Common myeloid progenitor, CD34-positive (primary cell): ENCODE measurements around the gene BSND.
A peak's percentile ranks its signal among the peaks of the same experiment; 100 is the strongest.

ENCODE experiments used
- CTCF ChIA-PET: fragments of 350-600 bp; sonication (Branson Sonifier 250); formaldehyde crosslinking; loops from one replicate; lab custom pipeline; 2021; ENCODE audit warnings: antibody characterized with exemption; lab: Charles Lee
- POLR2A ChIA-PET: fragments of 350-600 bp; sonication (Branson Sonifier 250); formaldehyde crosslinking; loops from one replicate; lab custom pipeline; 2021; ENCODE audit warnings: antibody characterized with exemption; lab: Charles Lee
- DNase-seq, 3 donors: peaks; one replicate each; pipeline versions ENCODE4 v3.0.0 to v3.0.0-alpha.2; 2013
- H3K27ac ChIP-seq, 2 experiments: 1 replicate in 1 of 2; 2 replicates in 1 of 2; pipeline ENCODE4 v1.7.0; 2013; ENCODE audit warnings: inconsistent platforms in 2 of 2, low read length in 2 of 2, mild to moderate bottlenecking in 2 of 2, low read depth in 1 of 2, moderate library complexity in 1 of 2; ENCODE audit not compliant: severe bottlenecking in 2 of 2, insufficient read depth in 1 of 2, poor library complexity in 1 of 2
- H3K27me3 ChIP-seq, 5 experiments: replicated peaks in 2 of 5; 1 replicate in 3 of 5; 2 replicates in 2 of 5; pipeline versions ENCODE4 v1.6.1 to v1.7.0; 2013; ENCODE audit warnings: low read length in 4 of 5, mild to moderate bottlenecking in 2 of 5, moderate library complexity in 2 of 5, inconsistent platforms in 1 of 5; ENCODE audit not compliant: insufficient read depth in 5 of 5, control insufficient read depth in 4 of 5
- H3K36me3 ChIP-seq, 4 experiments: 1 replicate in 2 of 4; 2 replicates in 2 of 4; pipeline versions ENCODE4 v1.6.1 to v1.7.0; 2013; ENCODE audit warnings: low read length in 3 of 4, control low read depth in 1 of 4, mild to moderate bottlenecking in 1 of 4; ENCODE audit not compliant: control insufficient read depth in 4 of 4, insufficient read depth in 4 of 4
- H3K4me1 ChIP-seq, 4 experiments: 1 replicate in 3 of 4; 2 replicates in 1 of 4; pipeline versions ENCODE4 v1.6.1 to v1.7.1; 2013; ENCODE audit warnings: low read length in 3 of 4, mild to moderate bottlenecking in 3 of 4, control low read depth in 1 of 4, inconsistent platforms in 1 of 4, moderate library complexity in 1 of 4; ENCODE audit not compliant: control insufficient read depth in 4 of 4, insufficient read depth in 4 of 4; ENCODE audit errors: control extremely low read depth in 1 of 4
- H3K4me3 ChIP-seq, 7 experiments: 1 replicate in 4 of 7; 2 replicates in 3 of 7; pipeline versions ENCODE4 v1.5.1 to v1.7.0; 2013; ENCODE audit warnings: mild to moderate bottlenecking in 7 of 7, low read length in 6 of 7, moderate library complexity in 6 of 7, inconsistent platforms in 2 of 7, low read depth in 2 of 7, control low read depth in 1 of 7; ENCODE audit not compliant: insufficient read depth in 4 of 7, control insufficient read depth in 1 of 7; ENCODE audit errors: extremely low read depth in 1 of 7
- H3K9me3 ChIP-seq, 5 experiments: 1 replicate in 4 of 5; 2 replicates in 1 of 5; pipeline versions ENCODE4 v1.6.1 to v1.7.1; 2013; ENCODE audit warnings: low read length in 4 of 5, mild to moderate bottlenecking in 2 of 5, inconsistent platforms in 1 of 5, low read depth in 1 of 5, moderate library complexity in 1 of 5; ENCODE audit not compliant: control insufficient read depth in 4 of 5, insufficient read depth in 2 of 5; ENCODE audit errors: control extremely low read depth in 1 of 5
- WGBS: methylation state at CpG from one replicate; pipeline ENCODE4 v1.1.5; 2013; ENCODE audit not compliant: insufficient coverage; 5-methylcytosine and 5-hydroxymethylcytosine counted together

Gene BSND

DNA sequence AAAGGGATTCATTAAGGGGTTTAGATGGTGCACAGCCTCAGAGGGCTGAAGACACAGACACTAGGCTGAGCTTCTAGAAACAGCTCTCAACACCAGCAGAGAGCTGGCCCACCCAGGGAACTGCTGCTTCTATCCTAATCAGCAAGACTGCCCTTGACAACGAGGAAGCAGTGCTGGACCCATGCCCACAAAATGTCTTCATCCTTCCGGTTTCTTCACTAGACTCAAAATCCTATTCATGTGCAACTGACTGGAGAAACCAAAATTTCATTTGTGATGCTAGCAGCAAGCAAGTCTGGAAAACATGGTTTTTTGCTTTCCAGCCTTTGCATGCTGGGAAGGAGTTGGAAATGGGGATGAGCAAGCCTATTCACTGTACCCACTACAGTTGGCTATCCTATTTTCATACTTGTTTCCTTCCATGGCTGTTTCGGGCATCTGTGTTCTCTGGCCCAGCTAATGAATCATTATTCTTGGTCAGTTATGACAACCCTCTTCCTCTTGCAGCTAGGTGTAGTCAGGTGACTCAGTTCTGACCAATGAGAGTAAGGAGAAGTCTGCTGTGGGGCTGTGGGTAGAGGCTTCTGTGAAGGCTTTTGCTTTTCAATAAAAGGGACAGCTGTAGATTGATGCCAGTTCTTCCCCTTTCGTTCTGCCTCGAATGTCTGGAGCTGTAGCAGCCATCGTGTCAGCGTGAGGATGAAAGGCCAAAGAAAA is 33.0 kb upstream of the BSND start:
- CTCF ChIA-PET: interaction anchor here (1.2 to 4.0 kb wide), 5 partner anchors 13 to 32 kb away, joined by 3 to 21 read pairs (median 5); no protein-coding TSS in a partner anchor
- DNase-seq: peak; percentile 54 to 86 (median 85)
- Histone ChIP-seq H3K36me3 (no peaks in the 10 kb centered on the region), H3K9me3 (no peaks in the 10 kb centered on the region), H3K4me3 (peak overlapping the region in 1 of 7 experiments; percentile 48), H3K27ac (no peak overlapping the region), H3K27me3 (no peaks in the 10 kb centered on the region), H3K4me1 (peaks cover 3 to 18% (median 12%) of the 10 kb centered on the region in 4 experiments)
- 22% methylated on average over 7 of the region's 7 CpGs for WGBS
- POLR2A ChIA-PET: no interaction called here

DNA sequence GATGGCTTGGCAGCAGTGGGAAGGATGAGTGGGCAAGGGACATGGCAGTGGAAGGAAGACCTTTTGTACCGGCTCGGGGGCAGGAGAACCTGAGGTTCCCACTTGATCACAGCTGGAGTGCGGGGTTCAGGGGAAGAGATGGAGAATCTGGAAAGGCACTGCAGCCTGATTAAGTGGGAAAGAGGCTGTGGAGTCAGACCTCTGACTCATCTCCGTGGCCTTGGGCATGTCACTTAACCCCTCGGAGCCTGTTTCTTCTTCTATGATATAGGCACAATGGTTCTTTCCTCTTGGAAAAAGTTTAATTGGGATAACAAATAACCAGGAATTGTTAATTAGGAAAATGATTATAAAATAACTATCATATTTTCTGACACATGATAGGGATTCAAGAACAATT is 31.4 kb upstream of the BSND start:
- Histone ChIP-seq H3K4me3 (no peak overlapping the region), H3K4me1 (peaks cover 3 to 18% (median 12%) of the 10 kb centered on the region in 4 experiments), H3K36me3 (no peaks in the 10 kb centered on the region), H3K27ac (no peak overlapping the region), H3K9me3 (no peaks in the 10 kb centered on the region), H3K27me3 (peaks cover 0 to 2% (median 0%) of the 10 kb centered on the region in 5 experiments)
- ChIA-PET CTCF (no interaction called here), POLR2A (no interaction called here)
- 90% methylated on average over 4 of the region's 5 CpGs for WGBS
- no peak for DNase-seq

DNA sequence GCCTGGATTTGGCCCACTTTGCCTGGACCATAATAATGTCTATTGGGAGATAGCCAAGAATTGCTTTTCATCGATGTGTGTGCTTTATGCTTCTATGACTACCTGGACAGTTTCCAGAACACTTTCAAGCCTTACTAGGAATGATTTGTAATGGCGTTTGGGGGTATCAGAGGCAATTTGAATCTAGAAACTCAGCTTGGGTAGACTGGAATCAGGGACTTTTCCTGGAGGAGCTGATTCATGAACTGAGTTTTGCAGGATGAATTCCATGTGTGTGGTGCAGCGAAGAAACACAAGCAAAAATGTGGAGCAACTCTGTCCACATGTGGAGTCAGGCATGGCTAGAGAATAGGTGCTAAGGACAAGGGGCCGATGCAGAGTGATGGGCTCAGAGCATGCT is 30.2 kb upstream of the BSND start:
- H3K4me1 ChIP-seq: peaks cover 3 to 18% (median 12%) of the 10 kb centered on the region in 4 experiments

DNA sequence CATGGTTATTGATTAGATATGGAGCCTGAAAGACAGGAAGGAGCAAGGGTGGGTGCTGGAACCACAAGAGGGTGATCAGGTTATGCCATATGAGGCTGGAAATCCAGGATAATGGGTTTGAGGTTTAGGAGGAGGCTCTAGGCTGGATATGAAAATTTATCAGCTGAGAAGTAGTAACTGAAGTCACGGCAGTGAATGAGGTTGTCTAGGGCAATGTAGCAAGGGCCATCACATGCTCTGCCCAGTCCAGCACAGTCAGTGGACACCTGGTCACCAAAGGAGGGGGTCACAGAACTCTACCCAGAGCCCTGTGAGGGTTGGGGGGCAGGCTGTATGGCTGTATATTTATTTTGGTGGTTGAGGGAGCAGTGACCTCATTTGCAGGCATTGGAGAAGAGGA is 28.9 kb upstream of the BSND start:
- H3K4me3 ChIP-seq: no peak overlapping the region
- H3K4me1 ChIP-seq: peaks cover 3 to 18% (median 12%) of the 10 kb centered on the region in 4 experiments
- H3K27me3 ChIP-seq: peaks cover 0 to 19% (median 3%) of the 10 kb centered on the region in 5 experiments
- no peak for DNase-seq
- ChIA-PET CTCF (interaction anchor here (1.2 to 1.3 kb wide), 2 partner anchors 19 to 26 kb away, joined by 3 to 5 read pairs; no protein-coding TSS in a partner anchor), POLR2A (no interaction called here)
- 100% methylated on average over 1 of the region's 1 CpG for WGBS
- H3K9me3 ChIP-seq: no peaks in the 10 kb centered on the region
- H3K27ac ChIP-seq: no peak overlapping the region
- no peaks in the 10 kb centered on the region for H3K36me3 ChIP-seq

More for the DNA sequence above, 30.2 kb upstream of the BSND start:
- Histone ChIP-seq H3K27ac (no peak overlapping the region), H3K36me3 (no peaks in the 10 kb centered on the region), H3K4me3 (no peak overlapping the region), H3K9me3 (no peaks in the 10 kb centered on the region), H3K27me3 (peaks cover 0 to 14% (median 3%) of the 10 kb centered on the region in 5 experiments)
- no peak for DNase-seq
- WGBS: 100% methylated on average over 4 of the region's 4 CpGs
- CTCF ChIA-PET: interaction anchor here (1.4 kb wide), 1 partner anchor 16 kb away, joined by 3 read pairs; no protein-coding TSS in a partner anchor
- POLR2A ChIA-PET: interaction anchor here (0.6 kb wide), 1 partner anchor 370 kb away, joined by 3 read pairs; no protein-coding TSS in a partner anchor

DNA sequence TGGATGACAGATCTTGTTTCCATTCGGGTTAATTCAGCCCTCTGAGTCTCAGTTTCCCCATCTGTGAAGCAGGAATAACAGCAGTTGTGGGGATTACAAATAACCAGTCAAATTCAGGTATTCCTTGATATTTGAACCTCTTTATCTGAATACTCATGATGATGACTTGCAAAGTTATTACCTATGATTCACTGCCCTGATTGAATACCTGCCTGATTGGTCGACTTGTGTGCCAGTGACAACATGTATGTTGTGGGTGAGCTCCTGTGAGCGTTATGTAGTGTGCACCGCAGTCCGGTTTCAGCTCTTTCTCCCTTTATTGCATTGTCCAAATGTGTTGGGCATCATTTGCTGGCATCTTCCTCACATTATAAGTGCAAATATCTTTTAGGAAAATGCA is 27.8 kb upstream of the BSND start:
- WGBS: 93% methylated on average over 3 of the region's 5 CpGs
- ChIA-PET POLR2A (no interaction called here), CTCF (interaction anchor here (1.1 to 1.3 kb wide), 2 partner anchors 22 to 26 kb away, joined by 3 to 4 read pairs; no protein-coding TSS in a partner anchor)
- H3K9me3 ChIP-seq: no peaks in the 10 kb centered on the region
- peaks cover 0 to 19% (median 4%) of the 10 kb centered on the region in 5 experiments for H3K27me3 ChIP-seq
- no peak for DNase-seq
- no peak overlapping the region for H3K27ac ChIP-seq
- no peaks in the 10 kb centered on the region for H3K36me3 ChIP-seq
- H3K4me3 ChIP-seq: no peak overlapping the region
- H3K4me1 ChIP-seq: peaks cover 3 to 9% (median 6%) of the 10 kb centered on the region in 4 experiments

DNA sequence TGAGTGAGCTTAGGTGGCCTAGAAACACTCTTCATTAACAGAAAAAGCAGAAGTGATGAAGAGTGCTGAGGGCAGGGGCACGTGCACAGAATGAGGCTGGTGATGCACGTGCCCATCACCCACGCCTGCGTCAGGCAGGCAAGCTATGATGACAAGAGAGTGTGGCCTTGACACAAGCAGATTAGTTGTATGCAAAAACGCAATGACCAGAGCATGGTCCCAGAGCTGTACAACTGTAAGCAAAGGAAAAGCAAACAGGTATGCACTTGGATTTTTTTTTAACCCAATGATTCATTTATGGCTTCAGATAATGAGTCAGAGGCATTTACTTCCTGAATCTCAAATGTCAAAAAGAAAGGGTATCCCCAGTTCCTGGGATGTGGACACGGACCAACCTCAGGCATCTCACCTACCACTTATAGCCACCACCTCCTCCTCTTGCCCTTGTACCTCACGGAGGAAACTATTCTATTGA is 27.4 kb upstream of the BSND start:
- 89% methylated on average over 5 of the region's 7 CpGs for WGBS
- no peak overlapping the region for H3K4me3 ChIP-seq
- no peaks in the 10 kb centered on the region for H3K9me3 ChIP-seq
- peaks cover 0 to 19% (median 5%) of the 10 kb centered on the region in 5 experiments for H3K27me3 ChIP-seq
- ChIA-PET POLR2A (no interaction called here), CTCF (interaction anchor here (1.1 to 1.3 kb wide), 2 partner anchors 22 to 25 kb away, joined by 3 to 4 read pairs; no protein-coding TSS in a partner anchor)
- no peak overlapping the region for H3K27ac ChIP-seq
- peak in 1 of 3 donors; percentile 19 for DNase-seq
- peaks cover under 1 to 5% (median 2%) of the 10 kb centered on the region in 4 experiments for H3K4me1 ChIP-seq
- H3K36me3 ChIP-seq: no peaks in the 10 kb centered on the region

DNA sequence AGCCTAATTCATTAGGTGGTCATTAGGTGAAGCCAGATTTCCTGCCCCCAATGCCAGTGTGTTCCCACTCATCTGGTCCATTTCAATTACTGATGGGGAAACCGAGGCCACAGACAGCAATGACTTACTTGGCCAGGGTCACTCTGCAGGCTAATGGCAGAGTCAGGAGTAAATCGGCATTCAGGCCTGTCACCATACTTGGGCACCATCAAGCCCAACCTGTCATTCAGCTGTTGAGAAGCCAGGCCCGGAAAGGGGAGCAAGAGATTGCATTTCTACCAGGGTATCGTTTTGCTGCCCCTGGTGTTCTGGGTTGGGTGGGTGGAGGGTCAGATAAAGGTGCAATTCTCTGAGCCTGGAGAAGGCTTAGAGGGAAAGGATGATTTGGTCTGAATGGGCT is 26.3 kb upstream of the BSND start:
- ChIA-PET POLR2A (no interaction called here), CTCF (no interaction called here)
- H3K36me3 ChIP-seq: no peaks in the 10 kb centered on the region
- no peak overlapping the region for H3K27ac ChIP-seq
- DNase-seq: no peak
- H3K4me1 ChIP-seq: no peaks in the 10 kb centered on the region
- WGBS: 92% methylated on average over 4 of the region's 4 CpGs
- peaks cover 0 to 21% (median 6%) of the 10 kb centered on the region in 5 experiments for H3K27me3 ChIP-seq
- no peaks in the 10 kb centered on the region for H3K9me3 ChIP-seq
- H3K4me3 ChIP-seq: no peak overlapping the region
